IMR-90 (cell line): ENCODE measurements around the gene SYTL2. TPM values are rescaled to one million over a fixed set of nuclear protein-coding genes. Genes with fewer than 3 reads are reported as not detected.

Experiments
- ATAC-seq: fragments of 200-7000 bp; cut with Tn5 transposase; 2 replicates; pipeline ENCODE4 v1.9.1; 2020; ENCODE audit warnings: low read depth, mild to moderate bottlenecking, moderate library complexity
- BruUV-seq: library from RNA; stranded (reverse); fragments of 400-500 nt; replicated peaks from 2 replicates; lab custom pipeline; 2021; lab: Mats Ljungman, UMichigan
- CTCF ChIA-PET: fragments of 300-600 bp; formaldehyde crosslinking; extraction: SDS; loops from one replicate; lab custom pipeline; 2021; ENCODE audit warnings: antibody characterized with exemption; lab: Yijun Ruan, JAX
- POLR2A ChIA-PET: fragments of 300-600 bp; sonication (Branson Sonifier 250); formaldehyde crosslinking; loops from one replicate; lab custom pipeline; 2022; ENCODE audit warnings: antibody characterized with exemption; ENCODE audit not compliant: unreplicated experiment; lab: Charles Lee
- DNase-seq: peaks from one replicate; pipeline ENCODE4 v3.0.0; 2013
- H2AFZ ChIP-seq: replicated peaks from 2 replicates; pipeline ENCODE3; 2013; ENCODE audit warnings: low read length, mild to moderate bottlenecking; ENCODE audit not compliant: poor library complexity
- H2AK5ac ChIP-seq: 2 replicates; pipeline ENCODE4 v1.6.1; 2013; ENCODE audit warnings: low read depth, low read length, inconsistent platforms
- H2AK9ac ChIP-seq: replicated peaks from 2 replicates; pipeline ENCODE3; 2013; ENCODE audit warnings: mild to moderate bottlenecking, low read depth, low read length, moderate library complexity; ENCODE audit not compliant: poor library complexity
- H2BK120ac ChIP-seq: 2 replicates; pipeline ENCODE4 v1.6.1; 2013; ENCODE audit warnings: low read depth, low read length, inconsistent platforms
- H2BK15ac ChIP-seq: 3 replicates; pipeline ENCODE4 v1.6.1; 2013; ENCODE audit warnings: low read depth, low read length, inconsistent platforms
- H2BK20ac ChIP-seq: 2 replicates; pipeline ENCODE4 v1.6.1; 2013; ENCODE audit warnings: low read depth, mild to moderate bottlenecking, inconsistent platforms, low read length, moderate library complexity
- H2BK5ac ChIP-seq: 2 replicates; pipeline ENCODE4 v1.6.1; 2013; ENCODE audit warnings: mild to moderate bottlenecking, low read depth, low read length, inconsistent platforms; ENCODE audit not compliant: poor library complexity, severe bottlenecking
- H3K14ac ChIP-seq: replicated peaks from 2 replicates; pipeline ENCODE4 v1.6.1; 2013; ENCODE audit warnings: low read depth, low read length, inconsistent platforms
- H3K18ac ChIP-seq: 2 replicates; pipeline ENCODE4 v1.6.1; 2013; ENCODE audit warnings: low read depth, low read length, control low read depth
- H3K23ac ChIP-seq: 2 replicates; pipeline ENCODE4 v1.6.1; 2013; ENCODE audit warnings: low read depth, low read length, inconsistent platforms
- H3K27ac ChIP-seq: 2 replicates; pipeline ENCODE4 v1.5.1; 2013; ENCODE audit warnings: mild to moderate bottlenecking, control low read depth, low read length; ENCODE audit not compliant: insufficient read depth
- H3K27me3 ChIP-seq: 2 replicates; pipeline ENCODE4 v1.6.1; 2013; ENCODE audit warnings: low read length; ENCODE audit not compliant: control insufficient read depth, insufficient read depth
- H3K36me3 ChIP-seq: 2 replicates; pipeline ENCODE4 v1.6.1; 2013; ENCODE audit warnings: low read length, mixed read lengths; ENCODE audit not compliant: control insufficient read depth, insufficient read depth
- H3K4ac ChIP-seq: 2 replicates; pipeline ENCODE4 v1.6.1; 2013; ENCODE audit warnings: low read depth, low read length, inconsistent platforms
- H3K4me1 ChIP-seq: 2 replicates; pipeline ENCODE4 v1.6.1; 2013; ENCODE audit warnings: low read length, mixed read lengths; ENCODE audit not compliant: control insufficient read depth, insufficient read depth
- H3K4me2 ChIP-seq: 2 replicates; pipeline ENCODE4 v1.6.1; 2013; ENCODE audit warnings: low read depth, mild to moderate bottlenecking, control low read depth, low read length, moderate library complexity
- H3K4me3 ChIP-seq: 2 replicates; pipeline ENCODE4 v1.5.1; 2013; ENCODE audit warnings: low read depth, mild to moderate bottlenecking, control low read depth, low read length, moderate library complexity; ENCODE audit not compliant: insufficient read depth
- H3K56ac ChIP-seq: 2 replicates; pipeline ENCODE4 v1.6.1; 2013; ENCODE audit warnings: low read length, inconsistent platforms; ENCODE audit not compliant: insufficient read depth; ENCODE audit errors: extremely low read depth
- H3K79me1 ChIP-seq, 2 experiments: 2 replicates each; pipeline ENCODE4 v1.6.1; 2013; ENCODE audit warnings: low read length in 2 of 2, inconsistent platforms in 1 of 2, low read depth in 1 of 2
- H3K9ac ChIP-seq: 2 replicates; pipeline ENCODE4 v1.6.1; 2013; ENCODE audit warnings: low read depth, low read length, control low read depth
- H3K9me1 ChIP-seq: 2 replicates; pipeline ENCODE4 v1.6.1; 2013; ENCODE audit warnings: low read length, inconsistent platforms; ENCODE audit not compliant: insufficient read depth
- H3K9me3 ChIP-seq: 2 replicates; pipeline ENCODE4 v1.6.1; 2013; ENCODE audit warnings: low read length; ENCODE audit not compliant: control insufficient read depth, insufficient read depth
- H4K20me1 ChIP-seq: 2 replicates; pipeline ENCODE4 v1.6.1; 2013; ENCODE audit warnings: low read length, inconsistent platforms; ENCODE audit not compliant: insufficient read depth
- H4K5ac ChIP-seq: 2 replicates; pipeline ENCODE4 v1.6.1; 2013; ENCODE audit warnings: mild to moderate bottlenecking, low read depth, low read length, control low read depth
- H4K8ac ChIP-seq, 2 experiments: 2 replicates each; pipeline ENCODE4 v1.6.1; 2013; ENCODE audit warnings: low read depth in 2 of 2, low read length in 2 of 2, control low read depth in 1 of 2, inconsistent platforms in 1 of 2
- H4K91ac ChIP-seq: 2 replicates; pipeline ENCODE4 v1.6.1; 2013; ENCODE audit warnings: low read depth, low read length, inconsistent platforms; ENCODE audit not compliant: insufficient read depth
- CEBPB ChIP-seq: IDR thresholded peaks from 2 replicates; pipeline ENCODE4 v1.6.1; 2012; ENCODE audit warnings: low read depth, low read length, improper control_type of control experiment
- CHD1 ChIP-seq: IDR thresholded peaks from 2 replicates; pipeline ENCODE4 v1.6.1; 2012; ENCODE audit warnings: low read depth, low read length, improper control_type of control experiment
- FOS ChIP-seq: fragments of 150-350 bp; IDR thresholded peaks from 2 replicates; pipeline ENCODE4 v1.6.1; 2016; ENCODE audit warnings: low read depth, low read length
- MAFK ChIP-seq: IDR thresholded peaks from 2 replicates; pipeline ENCODE4 v1.6.1; 2012; ENCODE audit warnings: low read depth, low read length, improper control_type of control experiment
- MAZ ChIP-seq: IDR thresholded peaks from 2 replicates; pipeline ENCODE4 v1.6.1; 2012; ENCODE audit warnings: low read depth, mild to moderate bottlenecking, low read length, improper control_type of control experiment, moderate library complexity, borderline replicate concordance
- MXI1 ChIP-seq: IDR thresholded peaks from 2 replicates; pipeline ENCODE4 v1.6.1; 2012; ENCODE audit warnings: low read depth, mild to moderate bottlenecking, low read length, moderate library complexity, borderline replicate concordance
- NFE2L2 ChIP-seq: fragments of 150-350 bp; IDR thresholded peaks from 2 replicates; pipeline ENCODE4 v1.6.1; 2016; ENCODE audit warnings: low read depth, mild to moderate bottlenecking, low read length
- POLR2A ChIP-seq: IDR thresholded peaks from 2 replicates; pipeline ENCODE4 v1.6.1; 2012; ENCODE audit warnings: mild to moderate bottlenecking, low read depth, low read length
- RAD21 ChIP-seq: IDR thresholded peaks from 2 replicates; pipeline ENCODE4 v1.6.1; 2012; ENCODE audit warnings: low read length, improper control_type of control experiment
- RCOR1 ChIP-seq: IDR thresholded peaks from 2 replicates; pipeline ENCODE4 v1.6.1; 2012; ENCODE audit warnings: mild to moderate bottlenecking, low read length, improper control_type of control experiment; ENCODE audit not compliant: insufficient replicate concordance
- RFX5 ChIP-seq: IDR thresholded peaks from 2 replicates; pipeline ENCODE4 v1.8.0; 2012; ENCODE audit warnings: low read depth, mild to moderate bottlenecking, low read length, moderate library complexity
- SMC3 ChIP-seq: fragments of 150-350 bp; IDR thresholded peaks from 2 replicates; pipeline ENCODE4 v1.6.1; 2016; ENCODE audit warnings: low read depth, mild to moderate bottlenecking, antibody characterized with exemption, low read length, moderate library complexity
- WGBS, 2 experiments: methylation state at CpG; one replicate each; pipeline versions ENCODE4 v1.1.5 to v1.1.7; 2013; ENCODE audit warnings: missing lambda C conversion rate in 2 of 2; ENCODE audit not compliant: insufficient read length in 1 of 2; ENCODE audit errors: extremely low coverage in 2 of 2; 5-methylcytosine and 5-hydroxymethylcytosine counted together
- dilution Hi-C: fragments of 300-500 bp; cut with HindIII; formaldehyde crosslinking; loops from one replicate; pipeline ENCODE4 v1.14.3; 2018; ENCODE audit warnings: low sequenced_read_pairs; ENCODE audit not compliant: unreplicated experiment
- in situ Hi-C: fragments of 300-500 bp; cut with MboI; formaldehyde crosslinking; loops from 3 replicates; pipeline ENCODE4 v1.14.3; 2019; ENCODE audit warnings: low sequenced_read_pairs, inconsistent platforms, mixed read lengths
- intact Hi-C: fragments of 100-400 bp; cut with micrococcal nuclease; formaldehyde crosslinking; loops from 2 replicates; pipeline ENCODE4 v1.10.0; 2022
- polyA plus RNA-seq, 3 experiments: library from polyadenylated mRNA; depleted of rRNA; stranded (reverse); fragments of >200 nt; gene quantifications; 2 replicates each; pipeline ENCODE4 v1.2.3, GENCODE V29; 2012; ENCODE audit warnings: low replicate concordance in 1 of 3
- total RNA-seq: library from RNA; depleted of rRNA; stranded (reverse); fragments of >200 nt; gene quantifications from 2 replicates; pipeline ENCODE4 v1.2.3, GENCODE V29; 2012
- TF ChIP-seq, protein P1 (sequence below): fragments of 150-350 bp; IDR thresholded peaks from 2 replicates; pipeline ENCODE4 v1.6.1; 2016; ENCODE audit warnings: low read depth, mild to moderate bottlenecking, low read length, moderate library complexity, borderline replicate concordance
- TF ChIP-seq, protein P2 (sequence below): fragments of 150-350 bp; IDR thresholded peaks from 2 replicates; pipeline ENCODE4 v1.6.1; 2017; ENCODE audit warnings: mild to moderate bottlenecking, antibody characterized with exemption, low read length, low read depth
- TF ChIP-seq, protein P3 (sequence below): conservative IDR thresholded peaks from 2 replicates; pipeline ENCODE4 v1.5.1; 2012; ENCODE audit warnings: mild to moderate bottlenecking, low read depth, low read length, improper control_type of control experiment

SYTL2 gene
- total and polyA plus RNA-seq, 2 of the 4 experiments (the other 2 are of a cell fraction), result 45.2 to 70.0 TPM

DNA sequence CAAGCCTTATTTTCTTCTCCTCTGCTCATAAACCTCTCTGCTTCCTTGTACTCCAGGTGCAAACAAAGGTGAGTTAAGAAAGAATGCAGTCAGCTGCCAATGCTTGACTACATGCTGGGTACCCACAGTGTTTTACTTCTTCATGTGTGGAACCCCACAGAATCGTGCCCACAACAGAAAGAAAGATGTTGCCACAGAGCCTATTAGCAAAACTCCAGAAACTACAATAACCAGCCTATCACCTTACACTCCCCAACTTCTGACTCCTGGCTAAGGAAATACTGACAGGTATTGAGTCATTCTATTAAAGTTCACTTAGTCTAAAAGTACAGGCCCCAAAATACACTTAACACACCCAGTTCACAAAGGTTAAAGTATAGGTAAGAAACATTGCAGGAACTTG lies 68.1 kb downstream of the SYTL2 start:
- Histone ChIP-seq H2BK15ac (no peak overlapping the region), H2BK5ac (no peak overlapping the region), H4K91ac (no peak overlapping the region), H4K5ac (no peak overlapping the region), H3K56ac (no peak overlapping the region), H2BK120ac (no peak overlapping the region), H2AK5ac (no peak overlapping the region), H3K4ac (no peak overlapping the region), H4K20me1 (no peaks in the 10 kb centered on the region), H3K27ac (no peak overlapping the region), H3K4me1 (peaks cover 2% of the 10 kb centered on the region; the same call in 1 of the 2 replicates), H3K27me3 (no peaks in the 10 kb centered on the region), H3K36me3 (peaks cover 7% of the 10 kb centered on the region), H2AK9ac (no peak overlapping the region), H3K9me3 (no peaks in the 10 kb centered on the region), H4K8ac (no peak overlapping the region), H3K4me3 (no peak overlapping the region), H2BK20ac (no peak overlapping the region), H3K4me2 (no peak overlapping the region), H3K9ac (no peak overlapping the region), H3K23ac (no peak overlapping the region), H3K9me1 (peaks cover 4% of the 10 kb centered on the region; the same call in 1 of the 2 replicates), H3K14ac (no peak overlapping the region), H3K79me1 (no peaks in the 10 kb centered on the region), H2AFZ (no peak overlapping the region), H3K18ac (no peak overlapping the region)
- no TSS peak for BruUV-seq
- in situ Hi-C loops (no loop called here), dilution Hi-C loops (no loop called here), intact Hi-C loops (no loop called here)
- no CpG with 5 or more reads among the region's 1 CpG for WGBS, 2 experiments
- no peak for ATAC-seq
- ChIA-PET POLR2A (no interaction called here), CTCF (no interaction called here)
- no peak for DNase-seq
- no peak for TF ChIP-seq SMC3
- no peak for TF ChIP-seq NFE2L2
- TF ChIP-seq, protein P1, sequence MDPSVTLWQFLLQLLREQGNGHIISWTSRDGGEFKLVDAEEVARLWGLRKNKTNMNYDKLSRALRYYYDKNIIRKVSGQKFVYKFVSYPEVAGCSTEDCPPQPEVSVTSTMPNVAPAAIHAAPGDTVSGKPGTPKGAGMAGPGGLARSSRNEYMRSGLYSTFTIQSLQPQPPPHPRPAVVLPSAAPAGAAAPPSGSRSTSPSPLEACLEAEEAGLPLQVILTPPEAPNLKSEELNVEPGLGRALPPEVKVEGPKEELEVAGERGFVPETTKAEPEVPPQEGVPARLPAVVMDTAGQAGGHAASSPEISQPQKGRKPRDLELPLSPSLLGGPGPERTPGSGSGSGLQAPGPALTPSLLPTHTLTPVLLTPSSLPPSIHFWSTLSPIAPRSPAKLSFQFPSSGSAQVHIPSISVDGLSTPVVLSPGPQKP, result no peak
- TF ChIP-seq MAFK, result no peak
- no peak for TF ChIP-seq RFX5
- TF ChIP-seq CHD1, result no peak
- TF ChIP-seq, protein P2, sequence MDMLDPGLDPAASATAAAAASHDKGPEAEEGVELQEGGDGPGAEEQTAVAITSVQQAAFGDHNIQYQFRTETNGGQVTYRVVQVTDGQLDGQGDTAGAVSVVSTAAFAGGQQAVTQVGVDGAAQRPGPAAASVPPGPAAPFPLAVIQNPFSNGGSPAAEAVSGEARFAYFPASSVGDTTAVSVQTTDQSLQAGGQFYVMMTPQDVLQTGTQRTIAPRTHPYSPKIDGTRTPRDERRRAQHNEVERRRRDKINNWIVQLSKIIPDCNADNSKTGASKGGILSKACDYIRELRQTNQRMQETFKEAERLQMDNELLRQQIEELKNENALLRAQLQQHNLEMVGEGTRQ, result no peak
- TF ChIP-seq, protein P3, sequence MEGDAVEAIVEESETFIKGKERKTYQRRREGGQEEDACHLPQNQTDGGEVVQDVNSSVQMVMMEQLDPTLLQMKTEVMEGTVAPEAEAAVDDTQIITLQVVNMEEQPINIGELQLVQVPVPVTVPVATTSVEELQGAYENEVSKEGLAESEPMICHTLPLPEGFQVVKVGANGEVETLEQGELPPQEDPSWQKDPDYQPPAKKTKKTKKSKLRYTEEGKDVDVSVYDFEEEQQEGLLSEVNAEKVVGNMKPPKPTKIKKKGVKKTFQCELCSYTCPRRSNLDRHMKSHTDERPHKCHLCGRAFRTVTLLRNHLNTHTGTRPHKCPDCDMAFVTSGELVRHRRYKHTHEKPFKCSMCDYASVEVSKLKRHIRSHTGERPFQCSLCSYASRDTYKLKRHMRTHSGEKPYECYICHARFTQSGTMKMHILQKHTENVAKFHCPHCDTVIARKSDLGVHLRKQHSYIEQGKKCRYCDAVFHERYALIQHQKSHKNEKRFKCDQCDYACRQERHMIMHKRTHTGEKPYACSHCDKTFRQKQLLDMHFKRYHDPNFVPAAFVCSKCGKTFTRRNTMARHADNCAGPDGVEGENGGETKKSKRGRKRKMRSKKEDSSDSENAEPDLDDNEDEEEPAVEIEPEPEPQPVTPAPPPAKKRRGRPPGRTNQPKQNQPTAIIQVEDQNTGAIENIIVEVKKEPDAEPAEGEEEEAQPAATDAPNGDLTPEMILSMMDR, result no peak
- TF ChIP-seq FOS, result no peak
- no peak for TF ChIP-seq MAZ
- no peak for TF ChIP-seq MXI1
- no peak for TF ChIP-seq RCOR1
- TF ChIP-seq RAD21, result no peak
- no peak for TF ChIP-seq POLR2A
- TF ChIP-seq CEBPB, result no peak
